ENCODE results near the gene RET. TPM values are rescaled to one million over a fixed set of nuclear protein-coding genes. Genes with fewer than 3 reads are reported as not detected.

Gene RET
- total and polyA plus RNA-seq, 7 experiments from 2014 or later, result 0.13 to 0.44 (median 0.20) TPM; not detected in 4

DNA sequence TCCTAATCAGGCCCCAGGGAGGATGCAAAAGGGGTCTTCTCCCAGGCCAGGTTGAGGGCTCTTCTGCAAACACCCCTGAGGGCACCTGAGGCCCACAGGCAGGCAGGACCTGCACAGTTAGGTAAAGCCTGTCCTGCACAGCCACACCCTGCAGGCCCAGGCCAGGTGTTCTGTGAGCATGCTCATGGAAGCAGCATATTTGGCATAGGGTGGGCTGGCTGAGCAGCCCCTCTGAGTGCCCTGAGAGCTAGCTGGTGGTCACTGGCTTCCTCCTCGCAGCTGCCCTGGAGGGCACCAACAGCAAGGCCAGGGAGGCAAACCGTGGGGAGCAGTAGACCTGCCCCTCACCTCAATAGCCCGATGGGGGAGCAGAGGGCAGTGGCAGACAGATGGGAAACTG lies 3.7 kb upstream of the RET start:
- peaks cover 0 to 9% (median 6%) of the 10 kb centered on the region in 7 donors for H3K4me1 Mint-ChIP-seq
- no peak for ATAC-seq
- ChIA-PET CTCF (no interaction called here), POLR2A (no interaction called here)
- no peaks in the 10 kb centered on the region for H3K9me3 ChIP-seq (ENCODE audit: control insufficient read depth in 2 of 3, low read length in 3 of 3)
- H3K27me3 ChIP-seq (ENCODE audit: control insufficient read depth in 2 of 2, insufficient read depth in 2 of 2, low read length in 2 of 2), result no peaks in the 10 kb centered on the region
- no peak overlapping the region for H3K4me3 Mint-ChIP-seq
- intact Hi-C loops (cut with micrococcal nuclease), result no loop called here
- no peaks in the 10 kb centered on the region for H3K36me3 Mint-ChIP-seq
- no peaks in the 10 kb centered on the region for H3K4me1 ChIP-seq (ENCODE audit: control insufficient read depth in 2 of 2, insufficient read depth in 2 of 2, low read length in 2 of 2)
- no peak overlapping the region for H3K4me3 ChIP-seq (ENCODE audit: low read length)
- no peaks in the 10 kb centered on the region for H3K36me3 ChIP-seq (ENCODE audit: control insufficient read depth in 2 of 3, insufficient read depth in 3 of 3, low read length in 3 of 3)
- H3K27me3 Mint-ChIP-seq, result peaks cover 11 to 22% (median 13%) of the 10 kb centered on the region in 5 donors
- no peaks in the 10 kb centered on the region for H3K9me3 Mint-ChIP-seq
- no peak overlapping the region for H3K27ac ChIP-seq (ENCODE audit: low read depth, low read length)
- DNase-seq, result no peak
- H3K27ac Mint-ChIP-seq, result no peak overlapping the region

DNA sequence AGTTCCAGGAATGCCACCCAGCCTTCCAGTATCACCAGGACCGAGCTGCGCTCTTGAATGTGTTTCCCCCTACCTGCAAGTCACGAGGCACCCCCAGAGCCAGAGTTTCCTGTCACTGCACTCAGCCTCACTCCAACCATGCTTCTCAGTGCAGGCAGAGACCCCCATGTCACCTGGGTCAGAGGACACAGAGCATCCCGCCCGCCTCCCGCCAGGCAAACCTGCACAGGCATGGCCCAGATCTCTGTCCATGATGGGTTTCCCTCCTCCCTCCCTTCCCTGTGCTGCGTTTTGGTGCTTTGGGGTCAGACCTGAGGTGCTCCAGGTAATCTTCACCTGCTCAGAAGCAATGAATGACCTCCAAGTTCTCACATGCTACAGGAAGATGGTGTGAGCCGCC lies 3.1 kb upstream of the RET start:
- H3K36me3 ChIP-seq (ENCODE audit: control insufficient read depth in 2 of 3, insufficient read depth in 3 of 3, low read length in 3 of 3), result no peaks in the 10 kb centered on the region
- H3K4me3 ChIP-seq (ENCODE audit: low read length), result no peak overlapping the region
- Mint-ChIP-seq H3K4me3 (peak overlapping the region in 1 of 10 donors; percentile 38), H3K27me3 (peaks cover 13 to 26% (median 15%) of the 10 kb centered on the region in 5 donors), H3K9me3 (no peaks in the 10 kb centered on the region), H3K27ac (no peak overlapping the region), H3K36me3 (no peaks in the 10 kb centered on the region), H3K4me1 (peaks cover 0 to 12% (median 6%) of the 10 kb centered on the region in 7 donors)
- no peak for DNase-seq
- no peak for ATAC-seq
- no peaks in the 10 kb centered on the region for H3K9me3 ChIP-seq (ENCODE audit: control insufficient read depth in 2 of 3, low read length in 3 of 3)
- CTCF ChIA-PET, result no interaction called here
- no peaks in the 10 kb centered on the region for H3K4me1 ChIP-seq (ENCODE audit: control insufficient read depth in 2 of 2, insufficient read depth in 2 of 2, low read length in 2 of 2)
- H3K27ac ChIP-seq (ENCODE audit: low read depth, low read length), result no peak overlapping the region
- no peaks in the 10 kb centered on the region for H3K27me3 ChIP-seq (ENCODE audit: control insufficient read depth in 2 of 2, insufficient read depth in 2 of 2, low read length in 2 of 2)
- POLR2A ChIA-PET, result no interaction called here
- intact Hi-C loops (cut with micrococcal nuclease), result no loop called here

- no peak overlapping the region for H3K27ac ChIP-seq (ENCODE audit: low read depth, low read length)
- H3K4me3 ChIP-seq (ENCODE audit: low read length), result no peak overlapping the region
- Mint-ChIP-seq H3K9me3 (no peaks in the 10 kb centered on the region), H3K27ac (no peak overlapping the region), H3K36me3 (no peaks in the 10 kb centered on the region), H3K4me1 (peaks cover 0 to 14% (median 6%) of the 10 kb centered on the region in 7 donors), H3K4me3 (no peak overlapping the region), H3K27me3 (peaks cover 17 to 33% (median 20%) of the 10 kb centered on the region in 5 donors)
- intact Hi-C loops (cut with micrococcal nuclease), result no loop called here
- DNase-seq (no peak), ATAC-seq (no peak)
- CTCF ChIA-PET, result no interaction called here
- POLR2A ChIA-PET, result no interaction called here
- H3K27me3 ChIP-seq (ENCODE audit: control insufficient read depth in 2 of 2, insufficient read depth in 2 of 2, low read length in 2 of 2), result no peaks in the 10 kb centered on the region
- no peaks in the 10 kb centered on the region for H3K4me1 ChIP-seq (ENCODE audit: control insufficient read depth in 2 of 2, insufficient read depth in 2 of 2, low read length in 2 of 2)
- H3K9me3 ChIP-seq (ENCODE audit: control insufficient read depth in 2 of 3, low read length in 3 of 3), result no peaks in the 10 kb centered on the region
- H3K36me3 ChIP-seq (ENCODE audit: control insufficient read depth in 2 of 3, insufficient read depth in 3 of 3, low read length in 3 of 3), result no peaks in the 10 kb centered on the region
These were observed 2.5 kb upstream of the RET start for GRCh38 chr10:43074409-43074808.

DNA sequence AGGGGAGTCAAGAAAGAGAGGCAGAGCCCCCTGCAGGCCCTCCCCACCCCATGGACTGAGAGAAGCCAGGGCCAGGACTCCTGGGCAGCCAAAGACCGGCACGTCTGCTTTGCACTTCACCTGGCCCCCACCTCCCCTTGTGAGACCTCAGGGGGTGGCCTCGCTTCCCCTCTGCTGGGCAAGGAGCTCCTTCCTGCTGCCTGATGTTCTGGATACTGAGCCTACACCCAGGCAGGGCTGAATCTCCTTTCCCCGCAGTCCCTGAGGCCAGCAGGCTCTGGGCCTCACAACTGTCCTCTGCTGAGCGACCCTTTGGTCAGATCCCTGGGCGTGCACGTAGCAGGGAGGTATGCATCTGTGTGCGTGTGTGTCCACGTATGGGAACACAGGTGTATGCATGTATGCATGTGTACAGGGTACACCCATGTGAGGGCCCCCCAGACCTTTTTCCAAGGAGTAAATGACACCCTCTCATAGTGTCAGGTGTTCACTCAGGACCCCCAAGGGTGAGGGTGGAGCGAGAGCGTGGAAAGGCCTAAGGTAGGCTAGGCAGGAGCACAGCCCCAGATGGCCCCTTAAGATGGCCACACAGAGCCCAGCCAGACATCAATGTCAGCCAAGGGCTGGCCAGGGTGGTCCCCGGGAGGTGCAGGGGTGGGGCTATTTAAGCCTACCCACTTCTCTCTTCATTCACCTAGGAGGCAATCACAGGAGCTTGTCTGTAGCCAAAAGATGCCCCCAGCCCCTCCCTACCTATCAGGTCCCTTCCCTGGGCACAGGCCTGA lies 1.9 kb upstream of the RET start:
- CTCF ChIA-PET, result no interaction called here
- no peak overlapping the region for H3K27ac ChIP-seq (ENCODE audit: low read depth, low read length)
- DNase-seq, result no peak

GRCh38 chr10:43075612-43076003 lies 1.3 kb upstream of the RET start:
- Histone ChIP-seq H3K9me3 (ENCODE audit: control insufficient read depth in 2 of 3, low read length in 3 of 3) (no peaks in the 10 kb centered on the region), H3K27me3 (ENCODE audit: control insufficient read depth in 2 of 2, insufficient read depth in 2 of 2, low read length in 2 of 2) (no peaks in the 10 kb centered on the region), H3K36me3 (ENCODE audit: control insufficient read depth in 2 of 3, insufficient read depth in 3 of 3, low read length in 3 of 3) (no peaks in the 10 kb centered on the region), H3K4me3 (ENCODE audit: low read length) (no peak overlapping the region), H3K27ac (ENCODE audit: low read depth, low read length) (no peak overlapping the region), H3K4me1 (ENCODE audit: control insufficient read depth in 2 of 2, insufficient read depth in 2 of 2, low read length in 2 of 2) (no peaks in the 10 kb centered on the region)
- CTCF ChIA-PET, result no interaction called here
- ATAC-seq (no peak), DNase-seq (no peak)
- Mint-ChIP-seq H3K4me3 (peak overlapping the region in 2 of 10 donors; percentile 32 to 65), H3K9me3 (no peaks in the 10 kb centered on the region), H3K36me3 (no peaks in the 10 kb centered on the region), H3K4me1 (peaks cover 0 to 14% (median 8%) of the 10 kb centered on the region in 7 donors), H3K27me3 (peaks cover 17 to 38% (median 29%) of the 10 kb centered on the region in 5 donors), H3K27ac (no peak overlapping the region)
- POLR2A ChIA-PET, result no interaction called here
- intact Hi-C loops (cut with micrococcal nuclease), result loop anchor here in 1 of 2 donors (2.0 kb wide), 1 partner anchor 129 kb away; no protein-coding TSS in a partner anchor

More for the DNA sequence above, 1.9 kb upstream of the RET start:
- H3K4me3 Mint-ChIP-seq, result peak overlapping the region in 1 of 10 donors; percentile 14
- POLR2A ChIA-PET, result no interaction called here
- no peak overlapping the region for H3K27ac Mint-ChIP-seq
- no peak for ATAC-seq
- peaks cover 17 to 38% (median 26%) of the 10 kb centered on the region in 5 donors for H3K27me3 Mint-ChIP-seq
- Histone ChIP-seq H3K36me3 (ENCODE audit: control insufficient read depth in 2 of 3, insufficient read depth in 3 of 3, low read length in 3 of 3) (no peaks in the 10 kb centered on the region), H3K4me1 (ENCODE audit: control insufficient read depth in 2 of 2, insufficient read depth in 2 of 2, low read length in 2 of 2) (no peaks in the 10 kb centered on the region), H3K27me3 (ENCODE audit: control insufficient read depth in 2 of 2, insufficient read depth in 2 of 2, low read length in 2 of 2) (no peaks in the 10 kb centered on the region), H3K4me3 (ENCODE audit: low read length) (no peak overlapping the region), H3K9me3 (ENCODE audit: control insufficient read depth in 2 of 3, low read length in 3 of 3) (no peaks in the 10 kb centered on the region)
- intact Hi-C loops (cut with micrococcal nuclease), result no loop called here
- no peaks in the 10 kb centered on the region for H3K9me3 Mint-ChIP-seq
- peaks cover 0 to 14% (median 8%) of the 10 kb centered on the region in 7 donors for H3K4me1 Mint-ChIP-seq
- no peaks in the 10 kb centered on the region for H3K36me3 Mint-ChIP-seq

DNA sequence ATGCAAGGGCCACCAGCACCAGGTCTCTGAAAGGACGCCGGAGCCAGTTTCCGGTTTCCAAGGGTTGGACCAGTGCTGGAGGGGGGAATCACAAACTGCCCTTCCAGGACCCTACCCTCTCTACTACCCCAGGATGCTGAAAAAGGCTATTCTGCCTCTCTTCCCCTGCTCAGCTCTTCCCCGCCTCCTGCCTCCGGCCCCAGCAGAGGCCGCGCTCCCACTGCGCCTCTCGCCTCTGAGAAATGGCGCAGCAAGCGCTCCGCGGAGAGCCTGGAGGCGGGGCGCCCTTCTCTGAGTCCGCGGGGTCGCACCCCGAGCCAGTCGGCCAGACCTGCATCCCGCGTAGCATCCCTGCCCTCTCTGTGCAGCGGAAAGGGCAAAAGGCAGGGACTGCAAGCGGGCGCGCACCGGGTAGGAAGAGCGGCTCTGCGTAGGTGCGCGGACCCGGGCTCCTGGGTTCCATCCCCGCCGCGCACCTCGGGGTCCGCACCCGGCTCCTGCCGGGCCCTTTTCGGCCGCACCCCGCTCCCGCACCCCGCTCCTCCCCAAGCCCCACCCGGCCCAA lies 476 bp upstream of the RET start:
- no peak overlapping the region for H3K4me3 ChIP-seq (ENCODE audit: low read length)
- intact Hi-C loops (cut with micrococcal nuclease), result loop anchor here in 1 of 2 donors (2.0 kb wide), 1 partner anchor 128 kb away; no protein-coding TSS in a partner anchor

More for the DNA sequence above, 476 bp upstream of the RET start:
- H3K4me3 Mint-ChIP-seq, result peak overlapping the region in 8 of 10 donors; percentile 25 to 74 (median 48)
- H3K27me3 ChIP-seq (ENCODE audit: control insufficient read depth in 2 of 2, insufficient read depth in 2 of 2, low read length in 2 of 2), result no peaks in the 10 kb centered on the region
- H3K9me3 Mint-ChIP-seq, result no peaks in the 10 kb centered on the region
- ATAC-seq (peak; percentile 6), DNase-seq (peak in 1 of 9 donors; percentile 29)
- no peaks in the 10 kb centered on the region for H3K36me3 ChIP-seq (ENCODE audit: control insufficient read depth in 2 of 3, insufficient read depth in 3 of 3, low read length in 3 of 3)
- H3K27ac Mint-ChIP-seq, result no peak overlapping the region
- H3K27me3 Mint-ChIP-seq, result peaks cover 17 to 38% (median 33%) of the 10 kb centered on the region in 5 donors
- ChIA-PET CTCF (no interaction called here), POLR2A (no interaction called here)
- peaks cover 0 to 14% (median 8%) of the 10 kb centered on the region in 7 donors for H3K4me1 Mint-ChIP-seq
- H3K27ac ChIP-seq (ENCODE audit: low read depth, low read length), result no peak overlapping the region
- H3K4me1 ChIP-seq (ENCODE audit: control insufficient read depth in 2 of 2, insufficient read depth in 2 of 2, low read length in 2 of 2), result no peaks in the 10 kb centered on the region
- no peaks in the 10 kb centered on the region for H3K9me3 ChIP-seq (ENCODE audit: control insufficient read depth in 2 of 3, low read length in 3 of 3)
- no peaks in the 10 kb centered on the region for H3K36me3 Mint-ChIP-seq

All from naive thymus-derived CD4-positive, alpha-beta T cell (primary cell).